HG03521 (cell line): ENCODE results near the gene ZNF335.
"Not testable (repeated sequence)": the region's sequence is repeated elsewhere in the genome, so short reads cannot be mapped to it uniquely, and the experiment has no call there.

ENCODE experiments used
- ATAC-seq: cut with Tn5 transposase; IDR thresholded peaks from one replicate; pipeline ENCODE4 v1.9.1; 2021; ENCODE audit warnings: mild to moderate bottlenecking, moderate library complexity; ENCODE audit not compliant: unreplicated experiment

ZNF335 gene

DNA sequence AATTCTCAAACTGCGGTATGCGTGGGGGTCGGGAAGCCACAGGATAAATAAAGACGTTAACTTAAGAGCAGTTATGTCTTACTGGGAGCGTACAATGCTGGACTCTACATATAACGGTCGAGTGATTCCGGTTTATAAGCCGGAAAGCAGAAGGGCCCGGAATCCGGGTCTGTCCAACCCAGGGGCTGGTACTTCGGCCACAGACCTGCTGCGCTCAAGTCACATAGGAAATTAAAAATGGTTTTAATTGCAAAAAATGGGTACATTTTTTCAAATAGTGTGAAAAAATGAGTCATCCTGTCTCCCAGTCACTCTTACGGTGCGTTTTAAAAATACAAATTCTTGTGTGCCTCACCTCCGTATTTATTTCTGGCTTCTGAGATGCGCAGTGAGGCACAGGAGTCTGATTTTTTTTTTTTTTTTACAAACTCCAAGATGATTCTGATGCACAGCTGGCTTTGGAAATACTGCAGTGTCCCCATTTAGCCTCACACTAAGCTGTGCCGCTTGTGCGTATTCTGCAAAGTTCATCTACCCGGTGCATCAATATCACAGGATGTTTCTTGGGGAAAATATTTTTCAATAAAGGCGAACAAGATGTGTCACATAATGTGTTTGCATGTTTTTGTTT is 36.5 kb downstream of the ZNF335 start:
- ATAC-seq, result peak; percentile 14

DNA sequence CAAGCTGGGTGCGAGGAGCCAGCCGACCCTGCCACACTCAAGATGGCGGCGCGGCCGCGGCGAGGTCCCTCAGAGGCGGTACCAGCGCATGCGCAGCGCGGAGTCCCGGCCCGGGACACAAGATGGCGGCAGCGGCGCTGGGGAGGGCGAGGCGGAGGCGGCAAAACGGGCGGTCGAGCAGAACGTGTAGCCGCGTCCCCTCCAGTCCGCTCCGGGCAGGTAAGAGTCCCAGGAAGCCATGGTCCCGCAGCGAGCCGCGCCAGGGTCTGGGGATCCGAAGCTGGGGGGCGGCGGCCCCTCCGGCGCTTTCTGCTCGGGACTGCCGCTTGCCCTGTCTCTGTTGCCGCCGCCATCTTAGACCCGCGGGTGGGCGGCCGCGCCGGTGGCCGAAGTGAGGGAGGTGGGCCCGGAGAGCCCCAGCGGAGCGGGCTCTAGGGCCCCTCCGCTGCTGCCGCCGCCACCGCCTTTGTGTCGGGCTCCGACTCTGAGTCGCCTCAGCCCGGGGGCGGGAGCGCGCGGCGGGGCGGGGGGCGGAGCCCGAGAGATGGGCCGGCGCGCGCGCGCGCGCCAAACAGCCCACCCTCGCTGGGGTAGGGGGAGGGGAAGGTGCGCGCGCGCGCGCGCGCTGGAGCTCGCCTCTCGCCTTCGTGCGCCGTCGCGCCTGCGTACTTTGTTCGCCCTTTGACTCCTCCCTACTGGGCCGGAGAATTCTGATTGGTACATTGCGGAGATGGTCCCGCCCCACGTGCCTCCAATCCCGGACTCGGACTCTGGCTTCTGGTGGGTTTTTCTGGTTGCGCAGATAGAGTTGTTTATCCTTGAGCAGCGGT is 37.2 kb downstream of the ZNF335 start, which contains the start of gene PCIF1:
Gene PCIF1 (plus strand): TSS at position 98 of the 830 bp plus-strand sequence. CDS start 4,317 bp downstream, outside the sequence.
- peak; percentile 78 for ATAC-seq

DNA sequence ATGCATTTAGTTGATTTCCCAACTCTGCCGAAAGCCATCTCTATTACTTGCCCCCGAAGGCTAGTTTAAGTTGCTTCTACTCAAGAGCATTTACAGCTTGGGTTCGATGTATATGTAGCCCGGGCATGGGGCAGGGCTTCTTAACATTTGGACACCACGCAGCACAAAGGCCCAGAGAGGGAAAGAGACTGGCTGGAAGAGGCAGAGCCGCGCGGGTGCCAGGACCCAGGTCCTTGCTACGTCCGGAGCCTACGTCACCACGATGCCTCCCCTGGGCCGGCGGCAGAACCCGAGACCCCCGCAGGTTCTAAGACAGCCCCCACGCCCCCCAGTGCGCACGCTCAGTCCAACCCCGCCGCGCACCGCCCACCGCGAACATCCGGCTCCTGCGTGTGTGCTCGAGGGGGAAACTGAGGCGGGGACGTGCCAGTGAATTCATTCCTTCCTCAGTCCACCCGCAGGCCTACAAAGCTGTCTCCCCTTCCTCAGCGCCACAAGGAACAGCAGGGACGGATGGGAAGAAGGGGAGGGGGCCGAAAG is 37.9 kb downstream of the ZNF335 start:
- ATAC-seq, result peak; percentile 8

DNA sequence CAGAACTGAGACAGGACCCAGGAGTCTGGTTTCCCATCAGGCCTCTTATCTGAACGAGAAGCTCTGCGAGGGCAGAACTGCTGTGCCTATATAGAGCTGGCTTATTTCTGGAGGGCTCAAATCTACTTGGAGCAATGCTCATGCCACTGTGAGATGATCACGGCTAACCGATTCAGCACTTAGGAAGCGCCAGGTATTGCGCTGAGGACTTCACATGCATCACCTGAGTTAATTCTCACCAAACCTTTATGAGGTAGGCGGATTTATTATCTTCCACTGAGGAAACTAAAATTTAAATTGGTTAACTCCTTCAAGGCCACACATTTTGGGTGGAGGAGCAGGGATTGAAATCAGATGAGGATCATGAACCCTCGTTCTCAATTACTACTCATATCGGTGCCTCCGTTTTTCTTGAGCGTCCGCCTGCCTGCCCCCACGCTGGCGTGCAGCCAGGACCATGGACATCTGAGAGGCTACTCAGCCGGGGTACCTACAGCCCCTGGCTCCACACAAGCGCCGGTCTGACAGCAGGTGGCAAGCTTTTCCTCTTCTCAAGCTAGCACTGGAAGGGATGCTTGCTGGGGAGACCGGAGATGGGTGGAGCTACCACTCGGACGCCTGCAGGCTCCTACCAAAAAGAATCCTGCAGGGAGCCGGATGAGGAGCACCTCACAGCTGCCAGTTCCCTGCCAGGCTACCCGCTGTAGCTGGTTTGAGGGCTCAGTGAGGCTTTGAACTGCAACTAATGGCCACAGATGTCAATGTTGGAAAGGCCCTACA is 38.5 kb downstream of the ZNF335 start:
- ATAC-seq, result no peak

DNA sequence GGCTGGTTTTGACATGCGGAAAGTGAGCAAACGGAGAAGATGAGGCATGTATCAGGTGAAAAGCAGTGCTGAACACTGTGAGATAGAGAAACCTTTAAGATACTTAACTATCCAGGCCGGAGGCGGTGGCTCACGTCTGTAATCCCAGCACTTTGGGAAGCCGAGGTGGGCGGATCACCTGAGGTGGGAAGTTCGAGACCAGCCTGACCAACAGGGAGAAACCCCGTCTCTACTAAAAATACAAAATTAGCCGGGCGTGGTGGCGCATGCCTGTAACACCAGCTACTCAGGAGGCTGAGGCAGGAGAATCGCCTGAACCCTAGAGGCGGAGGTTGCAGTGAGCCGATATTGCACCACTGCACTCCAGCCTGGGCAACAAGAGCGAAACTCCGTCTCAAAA is 40.3 kb downstream of the ZNF335 start:
- not testable (repeated sequence) for ATAC-seq

DNA sequence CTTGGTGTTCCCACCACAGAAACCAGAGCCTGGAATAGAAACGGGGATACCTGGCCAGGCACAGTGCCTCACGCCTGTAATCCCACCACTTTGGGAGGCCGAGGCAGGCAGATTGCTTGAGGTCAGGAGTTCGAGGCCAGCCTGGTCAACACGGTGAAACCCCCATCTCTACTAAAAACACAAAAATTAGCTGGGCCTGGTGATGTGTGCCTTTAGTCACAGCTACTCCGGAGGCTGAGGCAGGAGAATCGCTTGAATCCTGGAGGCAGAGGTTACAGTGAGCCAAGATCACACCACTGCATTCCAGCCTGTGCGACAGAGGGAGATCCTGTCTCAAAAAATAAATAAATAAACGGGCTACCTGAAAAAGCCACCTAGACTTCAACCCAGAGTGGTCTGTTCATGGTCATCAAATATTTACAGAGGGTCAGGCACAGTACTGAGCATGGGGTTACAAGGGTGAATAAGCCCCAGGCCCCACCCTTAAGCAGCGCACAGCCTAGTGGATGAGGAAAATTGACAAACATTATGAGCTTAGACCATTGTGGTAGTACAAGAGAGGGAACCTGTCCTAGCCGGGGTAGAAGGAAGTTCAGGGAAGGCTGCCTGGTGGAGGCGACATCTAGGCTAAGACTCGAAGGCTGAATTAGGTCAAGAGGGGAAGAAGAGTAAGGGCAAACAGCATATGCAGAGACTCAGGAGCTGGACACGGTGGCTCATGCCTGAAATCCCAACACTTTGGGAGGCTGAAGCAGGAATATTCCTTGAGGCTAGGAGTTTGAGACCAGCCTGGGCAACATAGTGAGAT is 44.7 kb downstream of the ZNF335 start:
- no peak for ATAC-seq

DNA sequence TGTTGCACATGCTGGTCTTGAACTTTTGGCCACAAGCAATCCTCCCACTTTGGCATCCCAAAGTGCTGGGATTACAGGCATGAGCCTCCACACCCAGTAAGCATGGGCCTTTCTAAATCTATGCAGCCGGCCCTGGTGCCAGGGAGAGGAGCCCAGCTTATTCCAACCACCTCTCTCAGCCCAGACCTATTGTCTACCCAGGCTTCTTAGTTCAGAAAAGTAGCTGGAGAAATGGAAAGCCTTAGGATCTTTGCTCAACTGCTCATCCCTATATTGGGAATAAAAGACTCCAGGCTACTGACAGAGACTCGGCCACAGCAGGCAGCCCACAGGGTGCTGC is 45.3 kb downstream of the ZNF335 start:
- ATAC-seq, result no peak

DNA sequence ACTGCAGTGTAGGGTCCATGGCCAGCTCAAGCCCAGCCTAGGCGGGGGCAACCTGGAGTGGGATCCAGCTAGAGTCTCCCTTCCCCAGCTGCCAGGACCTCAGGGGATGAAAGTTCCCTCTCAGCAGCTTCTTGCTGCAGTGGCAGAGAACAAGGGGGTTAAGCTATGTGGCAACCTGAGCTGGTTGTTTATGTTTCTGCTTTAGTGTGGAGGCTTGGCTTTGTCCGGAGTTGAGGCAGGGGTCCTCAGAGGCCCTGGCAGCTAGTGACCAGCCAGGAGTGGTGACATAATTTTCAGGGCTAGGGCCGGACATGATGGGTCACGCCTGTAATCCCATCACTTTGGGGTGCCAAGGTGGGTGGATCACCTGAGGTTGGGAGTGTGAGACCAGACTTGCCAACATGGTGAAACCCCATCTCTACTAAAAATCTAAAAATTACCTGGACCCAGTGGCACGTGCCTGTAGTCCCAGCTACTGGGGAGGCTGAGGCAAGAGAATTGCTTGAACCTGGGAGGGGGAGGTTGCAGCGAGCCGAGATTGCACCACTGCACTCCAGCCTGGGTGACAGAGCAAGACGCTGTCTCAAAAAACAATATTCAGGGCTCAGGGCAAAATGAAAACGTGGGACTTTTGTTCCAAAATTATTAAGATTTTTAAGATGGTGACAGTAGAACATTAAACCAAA is 46.0 kb downstream of the ZNF335 start:
- no peak for ATAC-seq

DNA sequence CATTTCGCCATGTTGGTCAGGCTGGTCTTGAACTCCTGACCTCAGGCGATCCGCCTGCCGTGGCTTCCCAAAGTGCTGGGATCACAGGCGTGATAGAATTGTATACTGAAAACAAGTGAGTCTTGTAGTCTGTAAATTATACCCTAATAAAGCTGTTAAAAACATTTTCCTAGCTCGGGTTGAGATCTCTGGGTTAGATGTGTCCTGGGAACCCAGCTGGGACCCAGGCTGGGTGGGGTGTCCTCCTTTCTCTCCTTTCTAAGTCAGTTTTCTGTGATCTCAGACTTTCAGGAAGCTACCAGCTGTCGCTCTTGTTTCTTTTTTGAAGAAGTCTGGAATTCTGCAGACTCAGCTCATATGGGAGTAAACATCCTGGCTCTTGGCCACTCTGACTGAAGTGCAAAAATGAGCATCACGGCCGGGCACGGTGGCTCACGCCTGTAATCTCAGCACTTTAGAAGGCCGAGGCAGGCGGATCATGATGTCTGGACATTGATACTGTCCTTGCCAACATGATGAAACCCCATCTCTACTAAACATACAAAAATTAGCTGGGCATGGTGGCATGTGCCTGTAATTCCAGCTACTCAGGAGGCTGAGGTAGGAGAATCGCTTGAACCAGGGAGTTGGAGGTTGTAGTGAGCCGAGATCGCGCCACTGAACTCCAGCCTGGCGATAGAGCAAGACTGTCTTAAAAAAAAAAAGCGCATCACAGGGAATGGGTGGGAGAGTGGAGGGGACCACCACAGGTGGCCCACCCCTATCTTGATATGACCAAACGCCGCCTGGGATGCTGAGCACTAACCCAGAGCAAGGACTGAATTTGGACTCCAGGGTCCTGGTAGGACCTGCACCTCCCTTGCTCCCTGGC is 47.4 kb downstream of the ZNF335 start:
- no peak for ATAC-seq

DNA sequence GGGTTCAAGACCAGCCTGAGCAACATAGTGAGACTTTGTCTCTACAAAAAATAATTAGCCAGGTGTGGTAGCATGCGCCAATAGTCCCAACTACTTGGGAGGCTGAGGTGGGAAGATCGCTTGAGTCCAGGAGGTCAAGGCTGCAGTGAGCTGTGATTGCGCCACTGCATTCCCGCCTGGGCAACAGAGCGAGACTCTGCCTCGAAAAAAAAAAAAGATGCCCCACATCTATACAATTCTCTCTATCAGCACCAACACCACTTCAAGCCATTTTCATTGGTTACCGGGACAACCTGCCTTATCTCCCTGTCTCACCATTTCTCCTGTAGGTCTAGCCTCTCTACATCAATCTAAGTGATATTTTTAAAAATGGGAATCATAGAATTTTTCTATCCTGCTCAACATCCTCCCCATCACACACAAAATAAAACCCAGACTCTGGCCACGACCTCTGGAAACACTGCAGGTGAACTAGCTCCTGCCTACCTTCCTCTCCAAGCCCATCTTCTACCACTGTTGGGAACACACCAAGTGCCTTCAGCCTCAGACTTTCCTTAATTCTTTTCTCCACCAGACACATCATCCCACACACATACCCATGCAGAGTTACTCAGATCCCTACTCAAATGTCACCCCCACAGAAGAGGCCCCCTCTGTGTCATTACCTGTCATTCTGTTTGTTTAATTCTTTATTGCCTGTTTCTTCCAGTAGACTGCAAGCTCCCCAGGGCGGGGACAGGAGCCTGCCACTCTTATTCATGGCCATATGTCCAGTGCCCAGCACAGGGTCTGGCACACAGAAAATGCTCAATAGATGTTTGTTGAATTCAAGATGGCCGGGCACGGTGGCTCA is 50.4 kb downstream of the ZNF335 start:
- ATAC-seq, result no peak

DNA sequence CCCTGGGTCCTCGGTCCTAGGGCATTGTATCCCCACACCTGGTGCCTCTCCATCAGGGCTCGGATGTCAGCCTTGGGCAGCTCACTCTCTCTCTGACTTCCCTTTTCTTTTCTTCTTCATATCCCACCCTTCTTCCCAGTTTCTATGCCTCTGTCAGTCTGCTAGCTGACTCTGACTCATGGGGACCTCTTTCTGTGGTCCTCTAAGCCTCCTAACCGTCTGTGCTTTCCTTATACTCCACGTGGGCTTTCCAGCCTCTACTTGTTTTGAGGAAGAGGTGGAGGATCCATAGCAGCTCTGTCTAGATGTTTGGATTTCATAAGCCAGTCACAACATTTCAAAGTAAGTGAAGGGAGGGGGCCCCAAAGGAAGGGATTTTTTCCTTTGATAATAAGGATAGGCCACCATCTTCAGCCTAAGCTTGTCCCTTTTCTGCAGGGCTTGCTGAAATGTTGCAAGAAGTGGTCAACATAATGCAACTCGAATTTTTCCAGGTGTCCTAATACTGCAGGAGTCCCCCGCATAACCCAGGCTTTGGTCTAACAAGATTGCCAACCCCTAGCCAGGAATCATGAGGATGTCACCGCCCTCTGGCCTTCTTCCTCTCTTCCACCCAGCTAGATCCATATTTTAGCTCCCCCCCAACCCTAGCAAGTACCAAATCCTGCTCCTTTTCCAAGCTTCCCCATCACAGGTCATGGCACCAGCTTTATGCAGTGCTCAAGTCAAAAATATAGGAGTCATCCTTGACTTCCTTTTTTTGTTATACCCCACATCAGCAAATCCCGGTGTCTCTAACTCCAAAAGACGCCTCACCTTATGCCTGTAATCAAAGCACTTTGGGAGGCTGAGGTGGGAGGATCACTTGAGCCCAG is 51.3 kb downstream of the ZNF335 start:
- ATAC-seq, result no peak

DNA sequence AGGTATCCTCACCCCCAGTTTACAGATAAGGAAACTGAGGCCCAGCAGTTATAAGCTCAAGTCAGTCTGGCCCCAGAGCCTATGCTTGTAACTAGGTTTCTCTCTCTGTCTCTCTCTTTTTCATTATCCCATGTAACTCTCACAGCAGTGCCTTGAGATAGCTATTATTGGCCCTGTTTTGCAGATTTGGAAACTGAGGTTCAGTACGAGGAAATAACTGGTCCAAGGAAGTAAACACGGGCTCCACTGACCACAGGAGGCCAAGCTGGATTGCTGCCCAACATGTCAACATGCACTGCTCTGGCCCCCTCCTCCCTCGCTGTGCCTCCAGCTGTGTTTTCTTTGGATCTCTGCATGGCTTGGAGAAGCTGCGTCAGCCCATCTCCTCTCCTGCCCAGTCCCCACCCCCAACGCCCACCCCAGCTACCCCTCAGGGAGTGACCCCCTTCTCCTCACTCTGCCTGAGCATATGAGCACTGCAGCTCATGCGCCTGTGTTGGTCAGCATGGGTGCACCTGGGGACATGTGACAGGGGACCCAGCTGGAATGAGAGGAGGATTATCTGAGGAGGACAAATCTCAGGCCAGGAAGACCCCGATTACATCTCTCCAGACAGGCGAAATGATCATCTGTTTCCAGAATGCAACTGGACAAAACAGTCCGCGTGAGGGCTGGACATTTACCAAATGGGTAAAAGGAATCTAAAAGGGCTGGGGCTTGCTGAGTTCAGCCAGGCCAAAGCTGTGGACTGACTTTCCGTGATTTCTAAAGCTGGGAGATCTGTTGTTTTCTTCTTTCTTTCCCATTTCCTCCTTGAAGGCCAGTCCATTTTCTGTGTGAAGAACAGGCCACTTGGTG is 52.2 kb downstream of the ZNF335 start:
- no peak for ATAC-seq

DNA sequence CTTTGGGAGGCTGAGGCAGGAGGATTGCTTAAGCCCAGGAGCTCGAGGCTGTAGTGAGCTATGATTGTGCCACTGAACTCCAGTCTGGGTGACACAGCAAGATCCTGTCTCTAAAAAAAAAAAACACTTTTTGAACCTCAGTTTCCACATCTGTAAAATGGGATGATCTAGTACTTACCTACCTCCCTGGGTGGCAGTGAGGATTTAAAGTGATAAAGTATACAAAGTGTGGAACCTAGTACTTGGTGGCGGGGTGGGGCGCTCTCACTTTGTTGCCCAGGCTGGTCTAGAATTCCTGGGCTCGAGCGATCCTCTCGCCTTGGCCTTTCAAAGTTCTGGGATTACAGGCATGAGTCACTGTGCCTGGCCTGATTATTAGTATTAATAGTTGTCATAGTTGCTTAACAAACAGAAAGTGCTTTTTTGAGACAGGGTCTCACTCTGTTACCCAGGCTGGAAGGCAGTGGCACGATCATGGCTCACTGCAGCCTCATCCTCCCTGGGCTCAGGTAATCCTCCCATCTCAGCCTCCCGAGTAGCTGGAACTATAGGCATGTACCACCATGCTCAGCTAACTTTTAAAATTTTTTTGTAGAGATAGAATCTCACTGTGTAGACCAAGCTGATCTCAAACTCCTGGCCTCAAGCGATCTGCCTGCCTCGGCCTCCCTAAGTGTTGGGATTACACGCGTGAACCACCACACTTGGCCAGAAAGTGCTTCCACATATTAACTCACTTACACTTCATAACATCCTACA is 53.0 kb downstream of the ZNF335 start:
- no peak for ATAC-seq

DNA sequence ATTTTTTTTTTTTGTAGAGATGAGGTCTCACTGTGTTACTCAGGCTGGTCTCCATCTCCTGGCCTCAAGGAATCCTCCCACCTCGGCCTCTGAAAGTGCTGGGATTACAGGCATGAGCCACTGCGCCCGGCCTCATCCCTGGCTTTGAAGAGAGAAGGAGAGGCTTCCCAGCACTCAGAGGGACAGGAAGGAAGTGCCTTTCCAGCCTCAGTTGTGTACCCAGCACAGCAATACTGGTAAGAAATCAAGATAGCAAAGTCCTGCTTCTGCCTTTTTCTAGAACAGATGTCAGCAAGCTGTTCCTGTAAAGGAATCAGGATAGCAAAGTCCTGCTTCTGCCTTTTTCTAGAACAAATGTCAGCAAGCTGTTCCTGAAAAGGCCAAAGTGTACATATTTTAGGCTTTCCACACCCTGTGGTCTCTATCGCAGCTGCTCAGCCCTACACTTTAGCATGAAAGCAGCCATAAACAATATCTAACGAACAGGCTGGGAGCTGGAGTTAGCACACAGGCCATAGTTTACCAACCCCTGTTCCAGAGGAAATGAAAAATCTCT is 53.7 kb downstream of the ZNF335 start:
- ATAC-seq, result no peak

DNA sequence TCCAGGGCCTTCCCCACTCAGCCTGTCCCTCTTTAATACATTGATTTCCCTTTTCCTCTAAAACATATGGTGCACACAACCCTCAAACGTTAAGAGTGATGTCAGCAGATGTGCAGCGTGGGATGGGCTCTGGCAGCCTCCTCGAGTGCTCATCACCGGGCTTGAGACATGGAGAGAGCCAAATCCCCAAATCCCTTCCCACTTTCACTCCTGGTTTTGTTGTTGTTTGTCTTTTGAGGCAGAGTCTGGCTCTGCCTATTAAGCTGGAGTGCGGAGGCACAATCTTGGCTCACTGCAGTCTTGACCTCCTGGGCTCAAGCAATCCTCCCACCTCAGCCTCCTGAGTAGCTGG is 54.2 kb downstream of the ZNF335 start:
- ATAC-seq, result no peak
